ENCODE data around the gene EXPH5.
"Not testable (repeated sequence)": the region's sequence is repeated elsewhere in the genome, so short reads cannot be mapped to it uniquely, and the experiment has no call there.

EXPH5 gene

DNA sequence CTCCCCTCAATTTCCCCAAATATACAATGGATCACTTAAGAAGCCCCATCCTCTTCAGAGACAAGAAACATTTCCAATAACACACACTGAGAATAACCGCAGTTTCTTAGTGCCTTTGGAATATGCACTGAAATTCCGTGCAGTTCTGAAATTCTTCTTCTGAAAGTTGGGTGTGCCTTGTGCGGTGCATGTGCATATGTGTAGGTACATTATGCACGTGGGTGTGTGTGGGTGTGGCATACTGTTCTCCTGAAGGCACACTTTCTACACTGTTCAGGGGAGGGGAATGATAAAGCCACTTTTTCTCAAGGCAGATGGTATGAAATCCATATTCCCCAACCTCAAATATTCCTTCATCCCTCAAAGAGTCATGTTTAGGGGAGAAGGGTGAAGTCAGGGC lies 1.7 kb downstream of the EXPH5 start:
- H3K27me3 ChIP-seq: peaks cover 32 to 50% (median 43%) of the 10 kb centered on the region in 11 experiments
- peaks cover 0 to 8% (median 0%) of the 10 kb centered on the region in 10 experiments; a peak in 5 of 20 replicates for H3K4me1 ChIP-seq
- H3K4me3 ChIP-seq: no peak overlapping the region
- H3K4me2 ChIP-seq: no peak overlapping the region
- no peak overlapping the region for H3K9ac ChIP-seq
- H3K27ac ChIP-seq: no peak overlapping the region
- H4K20me1 ChIP-seq: no peaks in the 10 kb centered on the region
- no peaks in the 10 kb centered on the region for H3K36me3 ChIP-seq
- TF ChIP-seq Cebpa-rat (IDR thresholded peaks at IDR 0.05): no peak
- H3K9me3 ChIP-seq (replicated peaks in 1 of 11): peaks cover 0 to 11% (median 0%) of the 10 kb centered on the region in 11 experiments; a peak in 9 of 22 replicates

DNA sequence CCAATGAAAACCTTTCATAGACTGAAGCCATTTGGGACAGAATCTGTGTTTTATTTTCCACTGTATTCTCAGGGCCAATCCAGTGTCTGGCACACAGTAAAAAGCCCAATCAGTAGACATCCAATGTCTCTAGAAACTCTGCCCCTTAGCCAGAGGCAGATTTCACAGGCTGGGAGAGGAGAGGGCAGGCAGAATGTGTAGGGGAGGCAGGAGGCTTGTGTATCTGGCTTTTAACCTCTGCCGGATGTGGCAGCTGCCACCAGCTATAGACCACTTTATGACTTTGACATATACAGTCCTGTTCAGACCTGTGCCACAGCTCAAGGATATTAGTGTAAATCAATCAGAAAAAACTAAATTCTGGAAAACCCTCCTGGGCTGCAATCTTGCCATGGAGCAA lies 4.4 kb downstream of the EXPH5 start:
- Histone ChIP-seq H3K9me3 (replicated peaks in 1 of 11) (peaks cover 0 to 11% (median 0%) of the 10 kb centered on the region in 11 experiments; a peak in 9 of 22 replicates), H3K9ac (no peak overlapping the region), H3K4me2 (no peak overlapping the region), H4K20me1 (no peaks in the 10 kb centered on the region), H3K4me3 (no peak overlapping the region), H3K36me3 (no peaks in the 10 kb centered on the region), H3K27ac (no peak overlapping the region), H3K4me1 (peaks cover 0 to 14% (median 8%) of the 10 kb centered on the region in 10 experiments; a peak in 13 of 20 replicates), H3K27me3 (peaks cover 27 to 38% (median 34%) of the 10 kb centered on the region in 11 experiments)
- no peak for TF ChIP-seq Cebpa-rat (IDR thresholded peaks at IDR 0.05)

DNA sequence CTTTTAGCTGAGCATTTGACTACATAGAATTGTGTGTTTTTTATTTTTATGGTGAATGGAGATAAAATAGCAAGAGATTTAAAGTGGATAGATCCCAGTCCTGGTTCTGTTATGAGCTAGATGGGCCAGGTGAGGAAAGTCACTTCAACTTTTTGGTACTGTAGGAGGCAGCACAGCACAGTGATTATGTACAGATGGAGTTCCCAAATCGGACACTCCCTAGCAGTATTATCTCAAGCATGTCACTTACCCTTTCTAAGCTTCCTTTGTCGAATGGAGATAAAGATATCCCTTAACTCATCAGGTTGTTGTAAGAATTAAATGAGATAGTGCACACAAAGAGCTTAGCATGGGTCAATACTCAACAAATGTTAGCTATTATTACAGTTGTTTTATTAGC lies 5.3 kb downstream of the EXPH5 start:
- Histone ChIP-seq H3K36me3 (no peaks in the 10 kb centered on the region), H3K4me1 (peaks cover 0 to 13% (median 8%) of the 10 kb centered on the region in 10 experiments; a peak in 13 of 20 replicates)
- TF ChIP-seq Cebpa-rat (IDR thresholded peaks at IDR 0.05): no peak

DNA sequence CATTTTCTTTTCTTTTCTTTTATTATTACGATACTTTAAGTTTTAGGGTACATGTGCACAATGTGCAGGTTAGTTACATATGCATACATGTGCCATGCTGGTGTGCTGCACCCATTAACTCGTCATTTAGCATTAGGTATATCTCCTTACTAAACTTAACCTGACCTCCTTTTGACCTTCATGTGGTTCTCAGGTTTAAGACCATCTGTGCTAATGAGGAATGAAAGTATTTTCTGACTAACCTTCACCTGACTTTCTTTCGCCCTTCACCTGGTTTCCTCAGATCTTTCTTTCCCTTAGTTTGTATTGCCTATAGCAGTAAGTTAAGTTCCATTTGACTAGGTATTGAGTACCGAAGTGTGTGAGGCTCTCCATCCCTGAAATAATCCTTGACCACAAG lies 6.5 kb downstream of the EXPH5 start:
- peaks cover 7 to 18% (median 13%) of the 10 kb centered on the region in 11 experiments for H3K27me3 ChIP-seq
- no peak for TF ChIP-seq Cebpa-rat (IDR thresholded peaks at IDR 0.05)
- H3K27ac ChIP-seq: no peak overlapping the region
- peaks cover 0 to 9% (median 5%) of the 10 kb centered on the region in 10 experiments; a peak in 11 of 20 replicates for H3K4me1 ChIP-seq
- H4K20me1 ChIP-seq: no peaks in the 10 kb centered on the region
- peaks cover 0 to 4% (median 0%) of the 10 kb centered on the region in 11 experiments; a peak in 3 of 22 replicates for H3K9me3 ChIP-seq (replicated peaks in 1 of 11)
- H3K4me3 ChIP-seq: no peak overlapping the region
- H3K9ac ChIP-seq: no peak overlapping the region
- H3K4me2 ChIP-seq: no peak overlapping the region
- H3K36me3 ChIP-seq: no peaks in the 10 kb centered on the region

More for the DNA sequence above, 5.3 kb downstream of the EXPH5 start:
- Histone ChIP-seq H4K20me1 (no peaks in the 10 kb centered on the region), H3K9ac (no peak overlapping the region), H3K4me2 (no peak overlapping the region), H3K27me3 (peaks cover 19 to 30% (median 25%) of the 10 kb centered on the region in 11 experiments), H3K27ac (no peak overlapping the region), H3K9me3 (replicated peaks in 1 of 11) (peaks cover 0 to 11% (median 0%) of the 10 kb centered on the region in 11 experiments; a peak in 8 of 22 replicates), H3K4me3 (no peak overlapping the region)

DNA sequence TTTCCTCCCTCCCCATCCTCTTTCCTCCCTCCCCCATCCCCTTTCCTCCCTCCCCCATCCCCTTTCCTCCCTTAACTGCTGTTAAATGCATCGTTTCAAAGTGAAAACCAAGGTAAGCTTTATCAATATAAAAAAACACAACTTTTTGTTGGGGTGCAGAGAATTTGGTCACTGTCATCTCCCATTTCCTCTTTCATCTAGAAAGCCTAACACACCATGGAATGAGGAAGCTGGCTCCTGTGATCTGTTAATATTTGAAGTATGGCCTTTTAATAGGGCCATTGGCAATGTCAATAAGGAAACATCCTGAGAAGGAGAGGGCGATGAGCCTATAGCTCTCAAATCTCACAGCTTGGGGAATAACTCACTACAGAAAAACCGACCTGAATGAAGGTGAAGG lies 7.0 kb downstream of the EXPH5 start:
- TF ChIP-seq Cebpa-rat (IDR thresholded peaks at IDR 0.05): no peak
- no peak overlapping the region for H3K4me2 ChIP-seq
- no peaks in the 10 kb centered on the region for H4K20me1 ChIP-seq
- no peak overlapping the region for H3K4me3 ChIP-seq
- H3K4me1 ChIP-seq: peaks cover 0 to 9% (median 5%) of the 10 kb centered on the region in 10 experiments; a peak in 11 of 20 replicates
- peaks cover 2 to 13% (median 8%) of the 10 kb centered on the region in 11 experiments for H3K27me3 ChIP-seq
- no peak overlapping the region for H3K27ac ChIP-seq
- no peak overlapping the region for H3K9ac ChIP-seq
- no peaks in the 10 kb centered on the region for H3K36me3 ChIP-seq
- no peaks in the 10 kb centered on the region; a peak in 1 of 22 replicates for H3K9me3 ChIP-seq (replicated peaks in 1 of 11)

DNA sequence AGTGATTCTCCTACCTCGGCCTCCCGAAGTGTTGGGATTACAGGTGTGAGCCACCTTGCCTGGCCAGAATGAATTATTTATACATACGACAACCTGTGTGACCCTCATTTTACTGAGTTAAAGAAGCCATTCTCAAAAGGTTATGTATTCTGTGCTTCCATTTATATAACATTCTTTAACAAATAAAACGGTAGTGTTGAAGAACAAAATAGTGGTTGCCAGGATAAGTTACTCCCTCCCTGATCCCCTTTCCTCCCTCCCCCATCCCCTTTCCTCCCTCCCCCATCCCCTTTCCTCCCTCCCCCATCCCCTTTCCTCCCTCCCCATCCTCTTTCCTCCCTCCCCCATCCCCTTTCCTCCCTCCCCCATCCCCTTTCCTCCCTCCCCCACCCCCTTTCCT lies 7.4 kb downstream of the EXPH5 start:
- H3K4me1 ChIP-seq; H3K9me3 ChIP-seq (replicated peaks in 1 of 11); H3K9ac ChIP-seq; H3K27ac ChIP-seq; H3K27me3 ChIP-seq; H3K36me3 ChIP-seq; H3K4me3 ChIP-seq; H4K20me1 ChIP-seq: not testable (repeated sequence)
- H3K4me2 ChIP-seq: peak overlapping the region in 5 of 11 experiments; percentile 6 to 41 (median 30); a peak in 5 of 22 replicates

DNA sequence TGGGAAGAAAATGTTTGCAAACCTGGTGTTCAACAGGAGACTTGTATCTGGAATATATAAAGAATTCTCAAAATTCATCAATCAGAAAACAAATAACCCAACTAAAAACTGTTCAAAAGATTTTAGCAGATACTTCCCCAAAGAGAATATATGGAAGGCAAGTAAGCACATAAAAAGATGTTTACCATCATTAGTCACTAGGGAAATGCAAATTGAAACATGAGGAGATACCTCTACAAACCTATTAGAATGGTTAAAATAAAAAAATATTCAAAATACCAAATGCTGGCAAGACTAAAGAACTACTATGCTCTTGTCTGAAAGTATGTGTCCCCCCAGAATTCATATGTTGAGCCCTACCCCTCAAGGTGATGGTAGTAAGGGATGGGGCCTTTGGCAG lies 8.6 kb downstream of the EXPH5 start:
- H4K20me1 ChIP-seq: no peaks in the 10 kb centered on the region
- no peak overlapping the region for H3K9ac ChIP-seq
- TF ChIP-seq Cebpa-rat (IDR thresholded peaks at IDR 0.05): no peak
- no peaks in the 10 kb centered on the region for H3K9me3 ChIP-seq (replicated peaks in 1 of 11)
- no peak overlapping the region for H3K27ac ChIP-seq
- H3K36me3 ChIP-seq: no peaks in the 10 kb centered on the region
- no peak overlapping the region for H3K4me2 ChIP-seq
- no peak overlapping the region for H3K4me3 ChIP-seq
- no peaks in the 10 kb centered on the region for H3K27me3 ChIP-seq
- H3K4me1 ChIP-seq: peaks cover 0 to 9% (median 5%) of the 10 kb centered on the region in 10 experiments; a peak in 11 of 20 replicates

DNA sequence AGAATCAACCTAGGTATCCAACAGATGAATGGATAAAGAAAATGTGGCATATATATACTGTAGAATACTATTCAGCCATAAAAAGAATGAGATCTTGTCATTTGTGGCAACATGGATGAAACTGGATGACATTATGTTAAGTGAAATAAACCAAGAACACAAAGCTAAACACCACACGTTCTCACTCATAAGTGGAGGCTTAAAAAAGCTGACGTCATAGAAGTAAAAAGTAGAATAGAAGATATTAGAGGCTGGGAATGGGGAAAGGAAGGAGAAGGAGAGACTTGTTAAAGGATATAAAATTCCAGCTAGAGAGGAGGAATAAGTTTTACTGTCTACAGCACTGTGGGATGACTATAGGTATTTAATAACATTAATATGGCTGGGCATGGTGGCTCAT lies 12.9 kb downstream of the EXPH5 start:
- no peak for TF ChIP-seq Cebpa-rat (IDR thresholded peaks at IDR 0.05)
- H3K27me3 ChIP-seq: no peaks in the 10 kb centered on the region
- H3K27ac ChIP-seq: no peak overlapping the region
- H3K9me3 ChIP-seq (replicated peaks in 1 of 11): no peaks in the 10 kb centered on the region
- H3K4me3 ChIP-seq: no peak overlapping the region
- no peaks in the 10 kb centered on the region for H3K36me3 ChIP-seq
- H3K4me2 ChIP-seq: no peak overlapping the region
- H3K9ac ChIP-seq: no peak overlapping the region
- no peaks in the 10 kb centered on the region for H4K20me1 ChIP-seq
- peaks cover 0 to 4% (median 0%) of the 10 kb centered on the region in 10 experiments; a peak in 4 of 20 replicates for H3K4me1 ChIP-seq

DNA sequence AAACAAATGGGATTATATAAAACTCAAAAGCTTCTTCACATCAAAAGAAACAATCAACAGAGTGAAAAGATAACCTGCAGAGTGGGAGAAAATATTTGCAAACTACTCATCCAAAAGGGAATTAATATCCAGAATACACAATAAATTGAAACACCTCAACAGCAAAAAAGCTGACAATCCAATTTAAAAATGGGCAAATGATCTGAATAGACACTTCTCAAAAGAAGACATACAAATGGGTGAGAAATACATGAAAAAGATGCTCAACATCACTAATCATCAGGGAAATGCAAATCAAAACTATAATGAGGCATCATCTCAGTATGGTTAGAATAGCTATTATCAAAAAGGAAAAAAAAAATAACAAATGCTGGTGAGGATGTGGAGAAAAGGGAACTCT lies 13.5 kb downstream of the EXPH5 start:
- H3K27me3 ChIP-seq: no peaks in the 10 kb centered on the region
- no peak overlapping the region for H3K4me3 ChIP-seq
- H3K36me3 ChIP-seq: no peaks in the 10 kb centered on the region
- H4K20me1 ChIP-seq: no peaks in the 10 kb centered on the region
- H3K9me3 ChIP-seq (replicated peaks in 1 of 11): peaks cover 0 to 2% (median 0%) of the 10 kb centered on the region in 11 experiments; a peak in 4 of 22 replicates
- no peak overlapping the region for H3K4me2 ChIP-seq
- no peak overlapping the region for H3K9ac ChIP-seq
- H3K4me1 ChIP-seq: no peaks in the 10 kb centered on the region
- no peak overlapping the region for H3K27ac ChIP-seq
- TF ChIP-seq Cebpa-rat (IDR thresholded peaks at IDR 0.05): no peak

DNA sequence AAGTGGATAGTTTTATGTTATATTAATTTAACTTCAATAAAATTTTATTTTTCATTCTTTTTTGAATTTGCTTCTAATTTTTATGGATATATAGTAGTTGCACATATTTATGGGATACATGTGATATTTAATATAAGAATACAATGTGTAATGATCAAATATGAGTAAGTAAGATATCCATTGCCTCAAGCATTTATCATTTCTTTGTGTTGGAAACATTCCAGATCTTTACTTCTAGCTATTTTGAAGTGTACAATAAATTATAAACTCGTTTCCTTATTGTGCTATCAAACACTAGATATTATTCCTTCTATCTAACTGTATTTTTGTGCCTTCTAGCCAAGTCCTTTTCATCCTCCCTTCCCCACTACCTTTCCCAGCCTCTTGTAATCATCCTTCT lies 17.0 kb downstream of the EXPH5 start:
- Histone ChIP-seq H3K4me2 (no peak overlapping the region), H3K9me3 (replicated peaks in 1 of 11) (peaks cover 0 to 11% (median 9%) of the 10 kb centered on the region in 11 experiments; a peak in 14 of 22 replicates), H3K4me3 (no peak overlapping the region), H3K27me3 (no peaks in the 10 kb centered on the region), H3K4me1 (peaks cover 0 to 24% (median 13%) of the 10 kb centered on the region in 10 experiments; a peak in 13 of 20 replicates), H4K20me1 (no peaks in the 10 kb centered on the region), H3K36me3 (no peaks in the 10 kb centered on the region), H3K27ac (no peak overlapping the region), H3K9ac (no peak overlapping the region)
- no peak for TF ChIP-seq Cebpa-rat (IDR thresholded peaks at IDR 0.05)
